Caco-2 (cell line): ENCODE results near the gene ANKRD61. TPM values are rescaled to one million over a fixed set of nuclear protein-coding genes. Genes with fewer than 3 reads are reported as not detected.

ENCODE experiments used
- BruUV-seq: library from RNA; stranded (reverse); fragments of 400-500 nt; replicated peaks from 2 replicates; lab custom pipeline; 2021; lab: Mats Ljungman, UMichigan
- CTCF ChIA-PET: fragments of 300-600 bp; sonication (Branson Sonifier 250); formaldehyde crosslinking; loops from one replicate; lab custom pipeline; 2022; ENCODE audit warnings: antibody characterized with exemption; lab: Charles Lee
- POLR2A ChIA-PET: fragments of 300-600 bp; sonication (Branson Sonifier 250); formaldehyde crosslinking; loops from one replicate; lab custom pipeline; 2022; ENCODE audit warnings: antibody characterized with exemption; lab: Charles Lee
- DNase-seq, 2 experiments: peaks; one replicate each; pipeline versions ENCODE4 v3.0.0 to v3.0.0-alpha.2; 2020 to 2022
- H3K27me3 ChIP-seq: replicated peaks from 2 replicates; pipeline ENCODE4 v1.6.0; 2011; ENCODE audit warnings: low read length; ENCODE audit not compliant: control insufficient read depth, insufficient read depth
- H3K36me3 ChIP-seq: 2 replicates; pipeline ENCODE4 v1.5.1; 2011; ENCODE audit warnings: low read length; ENCODE audit not compliant: control insufficient read depth, insufficient read depth
- H3K4me1 ChIP-seq: fragments of 250-450 bp; sonication (Bioruptor Pico); 2 replicates; pipeline ENCODE4 v1.5.1; 2020; ENCODE audit warnings: mild to moderate bottlenecking
- H3K4me3 ChIP-seq: 2 replicates; pipeline ENCODE4 v1.5.1; 2011; ENCODE audit warnings: low read depth, mild to moderate bottlenecking, control low read depth, low read length
- H3K9me3 ChIP-seq: fragments of 250-450 bp; sonication (Bioruptor Pico); 2 replicates; pipeline ENCODE4 v1.5.1; 2020; ENCODE audit warnings: mild to moderate bottlenecking, moderate library complexity
- H3K27ac Mint-ChIP-seq: one replicate; pipeline ENCODE4 v1.8.0; 2022; ENCODE audit warnings: mixed read lengths; ENCODE audit not compliant: unreplicated experiment
- H3K27me3 Mint-ChIP-seq: one replicate; pipeline ENCODE4 v1.8.0; 2022; ENCODE audit warnings: mixed read lengths; ENCODE audit not compliant: insufficient read depth, unreplicated experiment
- H3K36me3 Mint-ChIP-seq: one replicate; pipeline ENCODE4 v1.8.0; 2022; ENCODE audit warnings: mild to moderate bottlenecking, mixed read lengths; ENCODE audit not compliant: insufficient read depth, unreplicated experiment
- H3K4me1 Mint-ChIP-seq: one replicate; pipeline ENCODE4 v1.8.0; 2022; ENCODE audit warnings: low read depth, mixed read lengths; ENCODE audit not compliant: unreplicated experiment
- H3K4me3 Mint-ChIP-seq: one replicate; pipeline ENCODE4 v1.8.0; 2022; ENCODE audit warnings: mild to moderate bottlenecking, moderate library complexity, mixed read lengths; ENCODE audit not compliant: unreplicated experiment
- H3K9me3 Mint-ChIP-seq: one replicate; pipeline ENCODE4 v1.8.0; 2022; ENCODE audit warnings: mixed read lengths; ENCODE audit not compliant: unreplicated experiment
- intact Hi-C: fragments of 100-400 bp; cut with micrococcal nuclease; formaldehyde crosslinking; loops from one replicate; pipeline ENCODE4 v1.10.0; 2022; ENCODE audit not compliant: unreplicated experiment
- total RNA-seq: library from RNA; stranded (reverse); gene quantifications from 2 replicates; pipeline ENCODE4 v1.2.3, GENCODE V29; 2022
- TF ChIP-seq, protein P1 (sequence below), 2 experiments: fragments of 200-600 bp in 1 of 2; IDR thresholded peaks; 1 replicate in 1 of 2; 2 replicates in 1 of 2; pipeline versions ENCODE4 v1.5.1 to v1.8.0; 2011 to 2022; ENCODE audit warnings: antibody characterized with exemption in 1 of 2, control low read depth in 1 of 2, inconsistent platforms in 1 of 2, low read depth in 1 of 2, low read length in 1 of 2, mild to moderate bottlenecking in 1 of 2, moderate library complexity in 1 of 2; ENCODE audit not compliant: insufficient read depth in 1 of 2, severe bottlenecking in 1 of 2, unreplicated experiment in 1 of 2

The ANKRD61 gene
- total RNA-seq, 1 experiment from 2014 or later = 0.32 TPM

- DNase-seq = no peak
- ChIA-PET POLR2A (no interaction called here), CTCF (no interaction called here)
- TF ChIP-seq, protein P1, sequence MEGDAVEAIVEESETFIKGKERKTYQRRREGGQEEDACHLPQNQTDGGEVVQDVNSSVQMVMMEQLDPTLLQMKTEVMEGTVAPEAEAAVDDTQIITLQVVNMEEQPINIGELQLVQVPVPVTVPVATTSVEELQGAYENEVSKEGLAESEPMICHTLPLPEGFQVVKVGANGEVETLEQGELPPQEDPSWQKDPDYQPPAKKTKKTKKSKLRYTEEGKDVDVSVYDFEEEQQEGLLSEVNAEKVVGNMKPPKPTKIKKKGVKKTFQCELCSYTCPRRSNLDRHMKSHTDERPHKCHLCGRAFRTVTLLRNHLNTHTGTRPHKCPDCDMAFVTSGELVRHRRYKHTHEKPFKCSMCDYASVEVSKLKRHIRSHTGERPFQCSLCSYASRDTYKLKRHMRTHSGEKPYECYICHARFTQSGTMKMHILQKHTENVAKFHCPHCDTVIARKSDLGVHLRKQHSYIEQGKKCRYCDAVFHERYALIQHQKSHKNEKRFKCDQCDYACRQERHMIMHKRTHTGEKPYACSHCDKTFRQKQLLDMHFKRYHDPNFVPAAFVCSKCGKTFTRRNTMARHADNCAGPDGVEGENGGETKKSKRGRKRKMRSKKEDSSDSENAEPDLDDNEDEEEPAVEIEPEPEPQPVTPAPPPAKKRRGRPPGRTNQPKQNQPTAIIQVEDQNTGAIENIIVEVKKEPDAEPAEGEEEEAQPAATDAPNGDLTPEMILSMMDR (IDR thresholded peaks at IDR 0.05; ENCODE audit: insufficient read depth in 1 of 2, low read depth in 1 of 2, low read length in 1 of 2, severe bottlenecking in 1 of 2, unreplicated experiment in 1 of 2) = no peak
- Mint-ChIP-seq H3K4me3 (no peak overlapping the region), H3K9me3 (no peaks in the 10 kb centered on the region), H3K27me3 (no peaks in the 10 kb centered on the region), H3K27ac (no peak overlapping the region), H3K4me1 (no peaks in the 10 kb centered on the region), H3K36me3 (peaks cover 93% of the 10 kb centered on the region)
- H3K9me3 ChIP-seq = no peaks in the 10 kb centered on the region
- intact Hi-C loops = no loop called here
- H3K4me3 ChIP-seq = no peak overlapping the region
- H3K27me3 ChIP-seq = no peaks in the 10 kb centered on the region
- no peaks in the 10 kb centered on the region for H3K4me1 ChIP-seq
- no TSS peak for BruUV-seq
- peaks cover 5% of the 10 kb centered on the region for H3K36me3 ChIP-seq
These were observed 991 bp downstream of the ANKRD61 start for GRCh38 chr7:6032167-6032566.

DNA sequence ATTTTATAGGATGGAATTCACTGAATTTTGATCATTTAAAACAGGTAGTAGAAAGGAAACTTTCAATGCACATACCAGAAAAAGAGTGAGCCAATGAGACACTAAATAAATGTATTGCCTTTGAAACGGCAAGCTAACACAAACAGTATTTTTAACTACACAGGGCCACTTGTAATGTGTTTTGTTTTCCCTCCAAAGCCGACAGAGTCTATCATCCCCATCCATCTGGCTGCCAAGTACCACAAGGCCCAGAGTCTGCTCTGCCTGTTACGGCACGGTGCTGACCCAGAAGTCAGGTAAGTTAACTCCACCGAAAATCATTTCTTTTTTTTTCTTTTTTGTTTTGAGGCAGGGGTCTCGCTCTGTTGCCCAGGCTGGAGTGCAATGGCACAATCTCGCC is 1.5 kb downstream of the ANKRD61 start:
- no peak overlapping the region for H3K4me3 ChIP-seq
- H3K4me1 ChIP-seq = no peaks in the 10 kb centered on the region
- ChIA-PET CTCF (no interaction called here), POLR2A (no interaction called here)
- no peak overlapping the region for H3K27ac Mint-ChIP-seq
- H3K4me1 Mint-ChIP-seq = no peaks in the 10 kb centered on the region
- no peak for DNase-seq
- TF ChIP-seq, protein P1 (IDR thresholded peaks at IDR 0.05; ENCODE audit: insufficient read depth in 1 of 2, low read depth in 1 of 2, low read length in 1 of 2, severe bottlenecking in 1 of 2, unreplicated experiment in 1 of 2) = no peak
- peaks cover 93% of the 10 kb centered on the region for H3K36me3 Mint-ChIP-seq
- no peaks in the 10 kb centered on the region for H3K9me3 Mint-ChIP-seq
- H3K27me3 ChIP-seq = no peaks in the 10 kb centered on the region
- peaks cover 6% of the 10 kb centered on the region for H3K36me3 ChIP-seq
- no peaks in the 10 kb centered on the region for H3K9me3 ChIP-seq
- H3K27me3 Mint-ChIP-seq = no peaks in the 10 kb centered on the region
- no peak overlapping the region for H3K4me3 Mint-ChIP-seq
- no TSS peak for BruUV-seq
- intact Hi-C loops = no loop called here

GRCh38 chr7:6035165-6035564 is 4.0 kb downstream of the ANKRD61 start:
- H3K4me3 Mint-ChIP-seq = no peak overlapping the region
- H3K36me3 Mint-ChIP-seq = peaks cover 91% of the 10 kb centered on the region
- Histone ChIP-seq H3K9me3 (no peaks in the 10 kb centered on the region), H3K27me3 (no peaks in the 10 kb centered on the region), H3K4me3 (no peak overlapping the region), H3K36me3 (peaks cover 9% of the 10 kb centered on the region), H3K4me1 (no peaks in the 10 kb centered on the region)
- H3K27ac Mint-ChIP-seq = no peak overlapping the region
- BruUV-seq = no TSS peak
- POLR2A ChIA-PET = no interaction called here
- no peak for DNase-seq
- TF ChIP-seq, protein P1 (IDR thresholded peaks at IDR 0.05; ENCODE audit: insufficient read depth in 1 of 2, low read depth in 1 of 2, low read length in 1 of 2, severe bottlenecking in 1 of 2, unreplicated experiment in 1 of 2) = no peak
- no peaks in the 10 kb centered on the region for H3K9me3 Mint-ChIP-seq
- H3K4me1 Mint-ChIP-seq = no peaks in the 10 kb centered on the region
- CTCF ChIA-PET = no interaction called here
- no peaks in the 10 kb centered on the region for H3K27me3 Mint-ChIP-seq
- intact Hi-C loops = no loop called here
